GM10266 (cell line): ENCODE data around the gene ARHGAP23.

Experiments used
- DNase-seq: peaks from one replicate; pipeline ENCODE4 v3.0.0; 2012; ENCODE audit errors: extremely low spot score
- TF ChIP-seq, protein P1 (sequence below): IDR thresholded peaks from 2 replicates; pipeline ENCODE4 v1.5.1; 2012; ENCODE audit warnings: mild to moderate bottlenecking, low read depth; ENCODE audit not compliant: control insufficient read depth, insufficient read depth; ENCODE audit errors: missing control alignments

ARHGAP23 gene

DNA sequence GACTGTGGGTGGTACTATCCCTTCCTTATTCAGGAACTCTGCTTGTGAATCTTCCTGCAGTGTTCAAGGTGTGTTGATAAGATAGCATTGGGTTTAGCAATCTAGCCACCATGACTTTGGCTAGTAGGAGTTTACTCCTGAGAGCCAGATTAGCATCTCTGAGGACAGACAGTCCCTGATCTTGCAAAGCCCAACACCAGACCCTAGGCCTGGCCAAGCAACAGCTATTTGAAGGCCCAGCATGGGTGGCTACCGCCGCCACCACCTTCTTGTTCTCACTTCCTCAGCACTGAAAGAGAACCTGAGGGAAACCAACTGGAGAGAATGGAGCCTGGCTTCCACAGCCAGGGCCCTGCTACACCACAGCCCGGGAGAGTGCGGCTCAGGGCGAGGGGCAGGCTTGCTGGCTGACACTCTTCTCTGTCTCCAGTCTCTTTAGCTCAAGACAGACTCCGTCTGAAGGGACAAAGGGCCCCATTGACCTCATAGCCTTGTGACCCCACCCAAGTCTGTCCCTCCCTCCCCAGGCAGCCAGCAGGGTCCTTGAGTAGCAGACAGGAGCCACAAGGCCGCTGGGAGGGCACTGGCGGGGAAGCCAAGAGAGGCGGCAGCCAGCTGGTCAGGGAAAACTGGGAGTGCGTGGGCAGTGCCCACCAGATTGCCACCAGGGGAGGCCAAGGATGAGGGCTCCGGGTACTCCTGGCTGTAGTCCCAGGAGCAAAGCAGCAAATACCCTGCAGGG lies 10.9 kb upstream of the ARHGAP23 start:
- DNase-seq = no peak
- TF ChIP-seq, protein P1, sequence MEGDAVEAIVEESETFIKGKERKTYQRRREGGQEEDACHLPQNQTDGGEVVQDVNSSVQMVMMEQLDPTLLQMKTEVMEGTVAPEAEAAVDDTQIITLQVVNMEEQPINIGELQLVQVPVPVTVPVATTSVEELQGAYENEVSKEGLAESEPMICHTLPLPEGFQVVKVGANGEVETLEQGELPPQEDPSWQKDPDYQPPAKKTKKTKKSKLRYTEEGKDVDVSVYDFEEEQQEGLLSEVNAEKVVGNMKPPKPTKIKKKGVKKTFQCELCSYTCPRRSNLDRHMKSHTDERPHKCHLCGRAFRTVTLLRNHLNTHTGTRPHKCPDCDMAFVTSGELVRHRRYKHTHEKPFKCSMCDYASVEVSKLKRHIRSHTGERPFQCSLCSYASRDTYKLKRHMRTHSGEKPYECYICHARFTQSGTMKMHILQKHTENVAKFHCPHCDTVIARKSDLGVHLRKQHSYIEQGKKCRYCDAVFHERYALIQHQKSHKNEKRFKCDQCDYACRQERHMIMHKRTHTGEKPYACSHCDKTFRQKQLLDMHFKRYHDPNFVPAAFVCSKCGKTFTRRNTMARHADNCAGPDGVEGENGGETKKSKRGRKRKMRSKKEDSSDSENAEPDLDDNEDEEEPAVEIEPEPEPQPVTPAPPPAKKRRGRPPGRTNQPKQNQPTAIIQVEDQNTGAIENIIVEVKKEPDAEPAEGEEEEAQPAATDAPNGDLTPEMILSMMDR = no peak

DNA sequence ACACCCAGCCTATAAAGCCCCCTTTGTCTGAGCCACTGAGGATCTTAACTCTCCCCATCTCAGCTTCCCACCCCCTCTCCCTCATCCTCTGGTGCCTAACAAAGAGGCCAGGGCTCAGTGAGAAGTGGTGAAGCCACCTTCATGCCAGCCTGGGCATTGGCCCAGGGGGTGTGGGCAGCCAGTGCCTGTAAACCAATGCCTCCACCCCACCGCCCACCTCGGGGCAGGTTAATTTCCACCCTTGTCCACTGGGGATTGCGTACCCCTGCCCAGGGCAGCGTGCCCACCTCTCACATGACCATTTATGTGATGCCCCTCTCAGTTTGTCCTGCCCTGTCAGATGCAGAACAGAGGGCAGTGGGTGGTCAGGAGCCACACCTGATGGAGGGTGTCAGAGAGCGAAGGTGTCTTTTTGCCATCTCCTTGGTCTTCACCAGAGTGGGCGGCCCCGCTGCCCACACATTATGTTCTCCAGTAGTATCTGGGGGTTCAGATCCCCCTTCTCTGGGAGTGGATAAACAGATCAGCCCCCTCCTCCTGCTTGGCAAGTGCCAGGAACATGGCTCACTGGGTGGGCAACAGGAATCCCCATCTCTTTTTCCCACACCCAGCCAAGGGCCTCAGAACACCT lies 10.1 kb upstream of the ARHGAP23 start:
- TF ChIP-seq, protein P1 = no peak
- no peak for DNase-seq

DNA sequence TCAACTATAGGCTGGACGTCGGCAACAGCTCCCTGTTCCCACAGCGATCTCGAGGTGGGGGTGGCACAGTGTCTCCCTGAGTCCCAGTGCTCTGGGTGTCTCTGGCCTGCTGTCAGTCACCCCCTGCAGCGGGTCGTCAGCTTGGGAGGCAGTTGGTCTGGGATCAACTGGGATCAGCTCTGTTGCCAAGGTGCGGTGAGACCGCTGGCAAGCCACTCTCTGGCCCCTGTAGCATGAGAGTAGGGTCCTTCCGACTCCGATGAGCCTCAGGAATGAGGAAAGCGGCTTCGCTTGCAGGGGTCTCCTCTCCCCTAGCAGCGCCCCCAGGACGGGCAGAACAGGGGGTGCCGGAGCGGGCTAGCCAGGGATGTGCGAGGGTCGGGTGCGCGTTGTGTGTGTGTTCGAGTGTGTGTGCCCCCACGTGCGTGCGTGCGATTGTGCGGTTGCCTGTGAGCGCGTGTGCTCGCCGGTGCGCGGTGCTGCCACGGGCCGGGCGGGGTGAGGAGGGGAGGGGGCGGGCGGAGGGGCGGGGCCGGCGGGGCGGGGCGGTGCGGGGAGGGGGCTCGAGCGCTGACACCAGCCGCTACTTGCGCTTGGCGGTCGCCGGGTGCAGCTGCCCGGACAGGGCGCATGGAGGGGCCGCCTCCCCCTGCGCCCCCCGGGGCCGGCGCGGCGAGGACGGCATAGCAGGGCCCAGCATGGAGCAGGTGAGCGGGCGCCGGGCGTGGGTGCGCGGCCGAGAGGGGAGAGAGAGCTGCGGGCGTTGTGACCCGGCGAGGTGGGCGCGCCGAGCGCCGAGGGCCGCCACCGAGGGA lies 9.4 kb upstream of the ARHGAP23 start:
- TF ChIP-seq, protein P1 = no peak
- DNase-seq = no peak

DNA sequence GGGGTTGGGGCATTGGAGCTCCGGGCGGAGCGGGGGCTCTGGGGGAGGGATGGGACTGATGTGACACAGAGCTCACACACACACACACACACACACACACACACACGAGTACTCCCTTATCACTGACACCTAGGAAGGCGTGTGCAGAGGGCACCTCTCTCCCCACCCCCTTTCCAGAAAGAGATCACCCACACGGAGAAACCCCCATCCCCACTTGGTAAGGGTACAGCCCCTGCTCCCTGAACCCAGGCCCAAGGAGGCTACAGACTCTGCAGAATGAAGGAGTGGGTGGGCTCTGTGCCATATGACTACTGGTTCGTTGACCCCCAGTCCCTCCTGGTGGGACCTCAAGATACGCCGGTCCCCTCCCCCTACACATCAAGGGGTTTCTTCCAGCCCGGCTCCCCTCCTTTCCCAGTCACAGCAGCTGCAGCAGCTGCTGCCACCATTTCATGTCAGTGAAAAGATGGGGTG lies 8.7 kb upstream of the ARHGAP23 start:
- TF ChIP-seq, protein P1 = no peak
- no peak for DNase-seq

DNA sequence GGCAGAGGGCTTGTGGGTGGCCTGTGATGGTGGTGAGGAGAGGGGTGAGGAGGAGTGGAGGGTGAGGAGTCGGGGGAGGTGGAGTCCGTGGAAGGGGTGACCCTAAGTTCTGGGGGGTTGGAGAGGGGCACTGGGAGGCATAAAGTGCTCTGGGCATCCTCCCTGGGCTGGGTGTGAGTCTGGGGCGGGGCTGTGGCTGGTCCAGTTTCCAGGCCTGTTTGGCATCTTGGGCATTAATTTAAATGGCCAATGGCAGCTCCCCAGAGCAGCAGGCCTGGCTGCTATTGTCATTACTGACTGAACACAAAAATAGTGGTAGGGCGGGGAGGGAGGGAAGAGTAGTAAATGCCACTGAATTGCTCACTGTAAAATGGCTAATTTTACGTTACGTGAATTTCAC lies 7.7 kb upstream of the ARHGAP23 start:
- TF ChIP-seq, protein P1 = no peak
- DNase-seq = no peak

DNA sequence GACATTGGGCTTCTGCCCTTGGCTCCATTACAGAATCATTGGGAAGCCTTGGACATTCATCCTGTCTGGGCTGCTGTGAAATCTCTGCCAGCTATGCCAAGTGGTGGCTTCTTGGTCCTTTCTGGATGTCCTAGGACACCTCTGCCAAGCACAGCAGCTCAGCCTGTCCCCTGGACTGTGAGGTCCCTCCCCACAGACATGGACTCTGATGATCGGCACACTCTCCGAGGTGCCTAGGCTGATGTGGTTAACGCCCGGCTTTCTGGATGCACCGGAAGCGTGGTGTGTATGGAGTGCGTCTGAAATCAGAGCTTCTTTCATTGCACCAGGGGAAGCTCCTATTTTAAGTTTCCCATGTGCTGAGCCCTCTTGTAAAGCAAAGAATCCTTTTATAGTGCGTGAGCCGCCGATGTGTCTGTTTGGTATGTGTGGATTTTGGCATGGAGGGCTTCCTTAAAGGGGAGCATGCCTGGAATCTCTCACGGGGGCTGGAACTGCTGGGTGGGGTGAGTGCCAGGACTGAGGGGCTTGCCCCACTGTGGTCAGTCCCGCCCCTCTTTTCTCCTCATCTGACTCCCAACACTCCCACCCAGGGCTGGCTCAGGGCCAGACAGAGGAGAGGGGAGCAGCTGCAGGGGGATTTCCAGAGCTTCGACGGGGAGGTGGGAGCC lies 7.0 kb upstream of the ARHGAP23 start:
- TF ChIP-seq, protein P1 = no peak
- no peak for DNase-seq
